ENCODE data around the gene JSRP1.

Gene JSRP1

DNA sequence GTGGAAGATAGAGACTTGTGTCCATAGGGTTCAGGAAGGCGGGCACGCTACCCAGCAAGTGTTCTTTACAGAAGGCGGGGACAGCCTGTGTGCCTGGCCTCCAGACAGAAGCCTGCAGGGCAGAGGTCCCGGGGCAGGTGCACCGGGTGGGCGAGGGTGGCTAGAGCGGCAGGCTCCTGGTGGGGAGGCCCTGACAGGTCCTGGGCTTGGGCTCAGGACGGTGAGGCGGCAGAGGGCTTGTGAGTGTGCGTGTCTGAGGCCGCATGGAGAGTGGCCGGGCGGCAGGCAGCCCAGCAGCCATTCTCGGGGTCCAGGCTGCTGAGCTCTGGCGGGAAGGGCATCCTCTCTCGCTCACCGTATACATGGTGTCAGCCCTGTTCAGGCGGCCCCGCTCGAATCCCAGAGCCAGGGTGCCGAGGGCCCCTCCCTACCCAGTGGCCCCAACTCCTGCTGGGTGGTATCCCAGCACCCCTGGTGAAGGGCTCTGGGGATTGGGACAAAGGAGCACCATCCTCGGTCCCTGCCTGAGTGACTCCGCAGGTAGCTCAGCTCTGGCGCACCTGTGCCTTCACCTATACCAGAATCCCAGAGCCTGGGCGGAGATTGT lies 10.1 kb downstream of the JSRP1 start:
- DNase-seq, result no peak

- no peak for DNase-seq
These were observed 10.9 kb downstream of the JSRP1 start for GRCh38 chr19:2245273-2245672.

GRCh38 chr19:2244486-2244885 lies 11.7 kb downstream of the JSRP1 start:
- DNase-seq, result no peak

- DNase-seq, result no peak
These were observed 12.1 kb downstream of the JSRP1 start for GRCh38 chr19:2244125-2244411.

DNA sequence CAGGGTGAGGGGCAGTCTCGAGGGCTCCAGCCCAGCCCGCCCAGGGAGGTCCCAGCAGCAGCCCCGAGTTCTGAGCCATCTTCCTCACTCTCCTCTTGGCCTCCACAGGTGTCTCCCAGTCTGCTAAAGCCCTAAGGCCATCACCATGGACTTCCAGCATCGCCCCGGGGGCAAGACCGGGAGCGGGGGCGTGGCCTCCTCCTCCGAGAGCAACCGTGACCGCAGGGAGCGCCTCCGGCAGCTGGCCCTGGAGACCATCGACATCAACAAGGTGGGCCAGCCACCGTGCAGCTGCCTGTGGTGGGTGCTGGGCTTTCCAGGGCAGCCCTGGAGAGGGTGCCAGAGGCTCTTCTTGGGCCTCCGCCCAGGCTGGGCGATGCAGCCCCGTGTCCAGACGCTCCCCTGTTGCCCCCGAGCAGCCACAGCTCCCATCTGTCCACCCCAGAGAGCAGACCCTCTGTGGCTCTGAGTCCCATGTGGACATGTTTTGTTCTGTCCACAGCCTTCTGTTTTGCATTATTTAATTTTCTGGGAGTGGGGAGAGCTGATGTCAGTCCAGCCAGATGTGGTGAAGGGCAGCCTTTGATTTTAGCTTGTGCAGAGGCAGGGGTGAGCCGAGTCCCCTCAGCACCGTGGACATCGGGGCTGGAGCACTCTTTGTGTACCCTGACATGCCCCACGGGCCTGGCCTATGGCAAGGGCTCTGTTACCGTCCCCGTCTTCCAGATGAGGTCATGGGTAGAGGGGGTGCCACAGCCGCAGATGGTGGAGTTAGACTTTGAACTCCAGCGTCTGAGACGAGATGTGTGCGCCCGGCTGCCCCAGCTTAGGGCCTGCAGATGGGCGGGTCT lies 12.7 kb downstream of the JSRP1 start:
- DNase-seq, result no peak

GRCh38 chr19:2242816-2243215 lies 13.4 kb downstream of the JSRP1 start:
- DNase-seq, result no peak

DNA sequence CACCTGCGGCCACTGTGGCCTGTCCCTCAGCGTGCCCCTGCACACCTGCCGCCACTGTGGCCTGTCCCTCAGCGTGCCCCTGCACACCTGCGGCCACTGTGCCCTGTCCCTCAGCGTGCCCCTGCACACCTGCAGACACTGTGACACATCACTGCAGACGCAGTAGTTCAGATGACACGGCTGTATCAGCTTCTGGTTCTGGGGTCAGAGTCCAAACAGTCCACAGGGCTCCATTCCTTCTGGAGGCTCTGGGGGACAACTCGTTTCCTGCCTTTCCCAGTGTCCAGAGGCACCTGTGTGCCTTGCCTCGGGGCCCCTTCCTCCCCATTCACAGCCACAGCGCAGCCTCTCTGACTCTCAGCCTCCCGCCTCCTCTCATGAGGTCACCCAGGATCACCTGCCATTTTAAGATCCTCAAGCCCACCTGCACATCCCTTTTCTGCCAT lies 14.1 kb downstream of the JSRP1 start:
- no peak for DNase-seq

DNA sequence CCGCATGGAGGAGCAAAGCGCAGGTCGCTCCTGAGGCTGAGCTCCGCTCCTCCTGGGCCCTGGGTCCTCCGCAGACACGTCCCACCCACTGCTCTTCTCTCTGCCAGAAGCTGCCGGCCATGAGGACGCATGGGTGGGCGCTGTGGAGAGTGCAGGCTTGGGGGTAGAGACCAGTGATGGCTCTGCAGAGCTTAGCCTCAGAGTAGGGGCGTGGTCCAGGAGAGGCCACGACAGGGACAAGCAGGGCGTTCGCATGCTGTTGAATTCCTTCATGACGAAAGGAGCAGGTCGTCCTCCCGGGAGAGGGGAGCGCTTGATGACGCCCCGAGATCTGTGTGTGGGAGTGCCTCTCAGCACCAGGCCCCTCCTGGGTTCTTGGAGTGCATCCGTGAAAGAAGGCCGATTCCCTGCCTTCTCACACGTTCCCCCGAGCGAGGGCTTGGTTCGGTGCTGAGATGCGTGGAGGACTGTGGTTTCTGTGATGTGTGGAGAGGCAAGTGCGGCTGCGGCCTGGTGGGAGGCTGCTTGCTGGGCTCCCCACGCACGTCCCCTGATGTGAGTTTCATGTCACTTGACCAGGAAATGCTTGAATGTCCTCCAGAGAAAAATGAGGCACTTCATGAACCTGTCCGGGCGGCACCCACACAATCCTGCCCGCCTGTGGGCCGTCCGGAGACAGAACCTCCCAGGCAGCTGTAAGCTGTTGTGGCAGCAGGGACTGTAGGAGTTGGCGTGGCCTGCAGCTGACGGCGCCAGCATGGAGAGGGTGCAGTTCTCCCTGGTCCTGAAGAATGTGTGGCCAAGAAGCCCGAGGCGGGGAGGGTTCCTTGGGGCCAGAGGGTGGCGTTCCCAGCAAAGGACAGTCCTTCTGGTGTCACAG lies 15.1 kb downstream of the JSRP1 start:
- no peak for DNase-seq

GRCh38 chr19:2239771-2240770 lies 16.1 kb downstream of the JSRP1 start:
- DNase-seq, result peak; percentile 40

DNA sequence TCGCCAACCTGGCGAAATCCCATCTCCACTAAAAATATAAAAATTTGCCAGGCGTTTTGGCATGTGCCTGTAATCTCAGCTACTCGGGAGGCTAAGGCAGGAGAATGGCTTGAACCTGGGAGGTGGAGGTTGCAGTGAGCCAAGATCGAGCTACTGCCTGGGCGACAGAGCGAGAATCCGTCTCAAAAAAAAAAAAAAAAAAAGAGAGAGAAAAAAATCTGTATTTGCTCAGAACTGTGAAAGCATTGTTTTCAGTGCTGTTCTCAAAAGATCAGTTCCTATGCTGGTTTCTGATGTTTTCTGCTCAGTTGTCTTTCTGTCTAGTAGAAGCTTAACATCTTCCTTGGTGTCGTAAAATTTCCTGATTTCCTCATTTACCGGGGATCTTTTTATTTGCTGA lies 17.0 kb downstream of the JSRP1 start:
- DNase-seq, result no peak

- no peak for DNase-seq
These were observed 18.4 kb downstream of the JSRP1 start for GRCh38 chr19:2237869-2238153.

DNA sequence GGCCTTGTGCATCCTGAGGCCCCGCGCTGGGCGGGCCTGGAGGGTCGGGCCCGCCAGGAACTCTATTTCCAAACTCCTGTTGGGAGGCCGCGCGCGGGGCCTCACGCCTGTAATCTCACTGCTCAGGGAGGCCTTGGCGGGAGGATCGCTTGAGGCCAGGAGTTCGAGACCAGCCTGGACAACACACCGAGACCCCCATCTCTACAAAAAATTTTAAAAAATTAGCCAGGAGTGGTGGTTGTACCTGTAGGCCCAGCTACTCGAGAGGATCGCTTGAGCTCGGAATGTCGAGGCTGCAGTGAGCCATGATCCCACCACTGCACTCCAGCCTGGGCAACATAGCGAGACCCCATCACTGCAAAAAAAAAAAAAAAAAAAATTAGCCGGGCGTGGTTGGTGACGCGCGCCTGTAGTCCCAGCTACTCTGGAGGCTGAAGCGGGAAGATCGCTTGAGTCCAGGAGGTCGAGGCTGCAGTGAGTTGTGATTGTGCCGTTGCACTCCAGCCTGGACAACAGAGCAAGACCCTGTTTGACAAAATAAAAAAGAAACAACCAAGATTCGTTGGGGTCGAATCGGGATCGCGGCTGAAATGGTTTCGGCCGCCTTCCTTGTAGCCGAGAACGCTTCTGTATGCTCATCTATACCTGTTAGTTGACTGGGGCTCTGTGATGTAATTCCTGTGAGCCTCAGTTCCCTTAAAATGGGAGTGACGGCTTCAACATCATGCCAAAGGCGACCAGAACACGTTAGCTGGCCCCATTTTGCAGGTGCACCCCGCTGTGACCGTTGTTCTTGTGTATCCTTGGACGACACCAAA lies 19.0 kb downstream of the JSRP1 start:
- no peak for DNase-seq

DNA sequence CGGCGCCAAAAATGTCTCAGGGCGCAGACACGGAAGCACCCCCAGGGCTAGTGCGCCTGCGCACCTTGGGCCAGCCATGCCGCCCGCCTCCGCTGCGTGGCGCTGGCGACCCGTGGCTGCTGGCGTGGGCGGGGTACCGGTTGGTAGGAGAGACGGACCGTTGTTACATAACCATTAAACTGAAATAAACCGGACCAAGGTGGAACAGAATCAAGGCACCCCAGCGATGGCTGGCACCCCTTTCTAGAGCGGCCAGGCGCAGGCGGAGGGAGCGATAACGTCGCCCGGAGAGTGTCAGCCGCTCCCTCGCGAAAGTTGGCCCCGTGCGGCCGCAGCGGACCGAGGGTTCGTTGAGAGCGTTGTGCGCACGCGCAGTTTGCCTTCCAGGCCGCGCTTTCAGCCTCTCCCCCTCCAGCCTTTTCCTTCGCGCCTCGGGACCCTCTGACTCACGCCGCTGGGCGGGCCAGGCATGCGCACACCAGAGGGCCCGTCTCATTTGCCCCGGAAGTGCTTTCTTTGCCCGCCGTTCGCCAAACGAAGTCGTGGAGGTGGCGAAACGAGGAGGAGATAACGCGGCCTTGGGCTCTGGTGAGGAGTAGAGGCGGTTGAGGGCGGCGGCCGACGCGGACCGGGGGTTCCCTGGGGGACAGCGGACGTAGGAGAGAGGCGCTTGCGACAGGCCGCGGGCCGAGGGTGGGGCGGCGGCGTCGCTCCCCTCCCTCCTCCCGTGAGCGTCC lies 19.7 kb downstream of the JSRP1 start, which contains the start of the genes PLEKHJ1 and SF3A2:
Gene PLEKHJ1, minus strand, starts transcription at position 16 of the 737 bp plus-strand sequence. CDS start 81 bp downstream, outside the sequence.
Gene SF3A2, plus strand, starts transcription at position 511 of the 737 bp plus-strand sequence. CDS start 6,595 bp downstream, outside the sequence.
- DNase-seq, result peak; percentile 99

DNA sequence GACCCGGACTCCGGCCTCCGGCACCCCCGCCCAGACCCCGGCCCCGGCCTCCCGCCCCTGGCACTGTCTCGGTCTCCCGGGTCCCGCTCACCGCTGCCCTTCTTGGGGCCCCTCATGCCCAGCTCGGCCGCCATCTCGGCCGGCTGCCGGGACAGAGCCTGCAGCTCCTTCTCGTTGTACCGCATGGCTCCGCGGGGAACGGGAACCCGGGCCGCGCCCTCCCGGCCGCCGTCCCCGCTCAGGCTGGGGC lies 20.2 kb downstream of the JSRP1 start:
- DNase-seq, result no peak

DNA sequence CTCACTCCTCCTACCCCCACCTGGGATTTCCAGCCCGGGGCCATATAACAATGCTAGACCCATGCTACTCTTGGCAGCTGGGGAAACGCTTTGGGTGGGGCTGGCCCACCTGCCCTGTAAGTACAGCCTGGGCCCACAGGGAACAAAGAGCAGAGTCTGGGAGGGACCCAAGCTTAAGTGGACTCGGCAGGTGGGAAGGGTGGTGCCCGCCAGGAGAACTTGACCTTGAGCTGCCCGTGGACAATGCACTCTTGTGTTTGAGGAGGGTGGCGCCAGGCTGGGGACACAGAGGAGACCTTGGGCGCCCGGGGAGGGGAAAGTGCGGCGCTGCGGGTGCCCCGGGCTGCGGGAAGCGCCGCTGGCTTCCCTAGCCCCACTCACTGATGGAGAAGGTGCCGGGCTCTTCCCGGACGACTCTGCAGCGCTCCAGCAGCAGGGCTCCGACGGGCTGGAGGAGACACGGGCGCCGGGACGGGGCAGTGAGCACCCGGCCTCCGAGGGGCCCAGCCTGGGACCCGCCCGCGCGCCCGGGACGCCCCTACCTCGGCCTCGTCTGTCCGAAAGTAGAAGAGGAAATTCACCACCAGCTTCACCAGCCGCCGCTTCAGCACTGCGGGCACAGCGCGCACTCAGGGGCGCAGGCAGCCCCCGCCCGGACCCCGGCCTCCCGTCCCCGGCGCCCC lies 20.7 kb downstream of the JSRP1 start:
- DNase-seq, result peak; percentile 28

GRCh38 chr19:2234996-2235380 lies 21.2 kb downstream of the JSRP1 start:
- DNase-seq, result no peak

GRCh38 chr19:2233601-2234280 lies 22.5 kb downstream of the JSRP1 start:
- no peak for DNase-seq

DNA sequence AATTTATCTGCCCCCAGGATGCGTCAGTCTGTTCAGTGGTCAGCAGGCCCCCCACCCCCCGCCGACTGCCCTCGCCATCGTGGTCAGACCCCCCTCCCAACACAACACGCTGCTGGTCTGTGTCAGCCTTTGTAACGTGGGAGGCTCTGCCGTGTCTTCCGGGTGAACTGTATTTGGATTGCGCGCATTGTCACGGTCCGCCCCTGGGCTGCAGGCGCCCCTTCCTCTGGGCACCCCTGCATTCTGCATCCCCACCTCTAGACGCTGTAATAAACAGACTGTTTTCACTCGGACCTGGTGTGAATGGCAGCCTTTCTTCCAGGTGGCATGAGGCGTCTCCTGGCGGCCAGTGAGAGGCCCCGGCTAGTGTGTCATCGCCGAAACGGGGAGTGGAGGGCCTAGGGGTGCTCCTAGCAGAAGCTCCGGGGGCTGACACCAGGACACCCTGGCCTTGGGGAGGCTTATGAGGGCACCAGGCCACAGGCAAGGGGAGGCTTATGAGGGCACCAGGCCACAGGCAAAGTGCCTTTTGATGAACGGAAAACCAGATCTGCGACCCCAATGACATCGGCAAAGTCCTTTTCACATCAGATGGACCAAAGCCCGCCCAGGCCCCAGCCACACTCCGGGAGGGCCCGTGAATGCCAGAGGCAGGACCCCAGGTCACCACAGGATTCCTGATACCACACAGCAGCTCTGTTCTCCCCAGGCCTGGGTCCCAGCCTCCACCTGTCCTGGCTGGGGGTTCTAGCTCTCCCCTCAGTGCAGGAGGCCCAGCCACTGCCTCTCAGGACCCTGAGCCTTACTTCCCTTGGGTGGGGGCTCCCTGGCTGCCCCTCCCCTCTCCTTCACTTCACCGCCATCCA lies 23.7 kb downstream of the JSRP1 start:
- no peak for DNase-seq

Data from activated CD4-positive, alpha-beta T cell treated with anti-CD3 and anti-CD28 coated beads for 48 hours (primary cell).